Suprapubic skin (tissue), 4 donors: ENCODE data around the gene MAN2B2. TPM values are rescaled to one million over a fixed set of nuclear protein-coding genes. Genes with fewer than 3 reads are reported as not detected.

ENCODE experiments used
- DNase-seq, 2 donors: peaks; one replicate each; pipeline ENCODE4 v3.0.0-alpha.2; 2019; ENCODE audit warnings: low spot score in 2 of 2
- H3K27ac ChIP-seq: fragments of 200-600 bp; sonication (generic); one replicate; pipeline ENCODE4 v1.5.1; 2019
- H3K27me3 ChIP-seq: fragments of 200-600 bp; sonication (generic); one replicate; pipeline ENCODE4 v1.5.1; 2019
- H3K36me3 ChIP-seq: fragments of 200-600 bp; sonication (generic); one replicate; pipeline ENCODE4 v1.5.1; 2019
- H3K4me1 ChIP-seq: fragments of 200-600 bp; sonication (generic); one replicate; pipeline ENCODE4 v1.5.1; 2019
- H3K4me3 ChIP-seq: fragments of 200-600 bp; sonication (generic); one replicate; pipeline ENCODE4 v1.5.1; 2019; ENCODE audit warnings: mild to moderate bottlenecking
- H3K9me3 ChIP-seq: fragments of 200-600 bp; sonication (generic); one replicate; pipeline ENCODE4 v1.5.1; 2019
- CTCF ChIP-seq, 2 donors: fragments of 200-600 bp in 1 of 2; fragments of 450-650 bp in 1 of 2; sonication (generic) in 1 of 2; IDR thresholded peaks; one replicate each; pipeline ENCODE4 v1.5.1; 2016 to 2019; ENCODE audit warnings: antibody characterized with exemption in 2 of 2, mild to moderate bottlenecking in 1 of 2, moderate library complexity in 1 of 2
- EP300 ChIP-seq: sonication (generic); formaldehyde crosslinking; IDR thresholded peaks from one replicate; pipeline ENCODE4 v1.6.1; 2017; ENCODE audit warnings: antibody characterized with exemption
- POLR2A ChIP-seq, 2 donors: fragments of 450-650 bp; IDR thresholded peaks; one replicate each; pipeline ENCODE4 v1.6.1; 2017; ENCODE audit warnings: antibody characterized with exemption in 2 of 2, mild to moderate bottlenecking in 2 of 2, moderate library complexity in 2 of 2
- POLR2AphosphoS5 ChIP-seq, 3 donors: sonication (generic); formaldehyde crosslinking; IDR thresholded peaks; one replicate each; pipeline ENCODE4 v1.6.1; 2017; ENCODE audit warnings: antibody characterized with exemption in 3 of 3
- WGBS: methylation state at CpG from one replicate; pipeline ENCODE4 v1.1.5; 2018; 5-methylcytosine and 5-hydroxymethylcytosine counted together
- total RNA-seq, 4 donors: library from RNA; depleted of rRNA; stranded (reverse); fragments of >200 nt; gene quantifications; one replicate each; pipeline ENCODE4 v1.1.0, GENCODE V29; 2016

The MAN2B2 gene
- total RNA-seq, 4 donors from 2014 or later = 19.6 to 27.9 (median 25.2) TPM

GRCh38 chr4:6538575-6538974 is 36.4 kb upstream of the MAN2B2 start:
- no peaks in the 10 kb centered on the region for H3K4me1 ChIP-seq
- peaks cover 29% of the 10 kb centered on the region for H3K27me3 ChIP-seq
- 49% methylated on average over 19 of the region's 22 CpGs for WGBS
- no peak overlapping the region for H3K4me3 ChIP-seq
- no peak overlapping the region for H3K27ac ChIP-seq
- no peak for DNase-seq
- H3K36me3 ChIP-seq = no peaks in the 10 kb centered on the region
- TF ChIP-seq CTCF (IDR thresholded peaks at IDR 0.05) = no peak
- TF ChIP-seq POLR2AphosphoS5 (IDR thresholded peaks at IDR 0.05) = no peak
- TF ChIP-seq EP300 = no peak
- TF ChIP-seq POLR2A (IDR thresholded peaks at IDR 0.05) = no peak
- H3K9me3 ChIP-seq = peaks cover 4% of the 10 kb centered on the region

- WGBS = 80% methylated on average over 13 of the region's 13 CpGs
- Histone ChIP-seq H3K4me3 (no peak overlapping the region), H3K9me3 (peaks cover 4% of the 10 kb centered on the region), H3K27ac (no peak overlapping the region), H3K36me3 (no peaks in the 10 kb centered on the region), H3K27me3 (peaks cover 33% of the 10 kb centered on the region), H3K4me1 (no peaks in the 10 kb centered on the region)
- DNase-seq = no peak
- TF ChIP-seq EP300 (no peak), POLR2A (IDR thresholded peaks at IDR 0.05) (no peak), POLR2AphosphoS5 (IDR thresholded peaks at IDR 0.05) (no peak), CTCF (IDR thresholded peaks at IDR 0.05) (no peak)
These were observed 35.8 kb upstream of the MAN2B2 start for GRCh38 chr4:6539009-6539764.

- Histone ChIP-seq H3K4me1 (no peaks in the 10 kb centered on the region), H3K9me3 (peaks cover 4% of the 10 kb centered on the region), H3K36me3 (no peaks in the 10 kb centered on the region), H3K4me3 (no peak overlapping the region), H3K27me3 (peaks cover 34% of the 10 kb centered on the region), H3K27ac (no peak overlapping the region)
- TF ChIP-seq EP300 = no peak
- no peak for TF ChIP-seq POLR2A (IDR thresholded peaks at IDR 0.05)
- no peak for TF ChIP-seq CTCF (IDR thresholded peaks at IDR 0.05)
- no peak for TF ChIP-seq POLR2AphosphoS5 (IDR thresholded peaks at IDR 0.05)
- DNase-seq = no peak
These were observed 34.1 kb upstream of the MAN2B2 start for GRCh38 chr4:6540879-6541278.

GRCh38 chr4:6541789-6542188 is 33.2 kb upstream of the MAN2B2 start:
- H3K4me3 ChIP-seq = no peak overlapping the region
- no peaks in the 10 kb centered on the region for H3K4me1 ChIP-seq
- H3K27ac ChIP-seq = no peak overlapping the region
- no peak for DNase-seq
- no peak for TF ChIP-seq POLR2AphosphoS5 (IDR thresholded peaks at IDR 0.05)
- no peak for TF ChIP-seq POLR2A (IDR thresholded peaks at IDR 0.05)
- TF ChIP-seq CTCF (IDR thresholded peaks at IDR 0.05) = no peak
- TF ChIP-seq EP300 = no peak
- H3K27me3 ChIP-seq = peaks cover 34% of the 10 kb centered on the region
- 36% methylated on average over 6 of the region's 6 CpGs for WGBS
- peaks cover 4% of the 10 kb centered on the region for H3K9me3 ChIP-seq
- H3K36me3 ChIP-seq = no peaks in the 10 kb centered on the region

GRCh38 chr4:6542951-6543350 is 32.0 kb upstream of the MAN2B2 start:
- Histone ChIP-seq H3K27me3 (peaks cover 32% of the 10 kb centered on the region), H3K4me1 (no peaks in the 10 kb centered on the region), H3K9me3 (peaks cover 4% of the 10 kb centered on the region), H3K4me3 (no peak overlapping the region), H3K36me3 (no peaks in the 10 kb centered on the region), H3K27ac (no peak overlapping the region)
- DNase-seq = no peak
- TF ChIP-seq POLR2AphosphoS5 (IDR thresholded peaks at IDR 0.05) (no peak), CTCF (IDR thresholded peaks at IDR 0.05) (no peak), POLR2A (IDR thresholded peaks at IDR 0.05) (no peak), EP300 (no peak)
- WGBS = 76% methylated on average over 12 of the region's 12 CpGs
